C4-2B (cell line): ENCODE data around the gene ADGRD1.

Source experiments
- H3K27ac ChIP-seq: fragments of 450-650 bp; 2 replicates; pipeline ENCODE4 v1.5.1; 2017
- CTCF ChIP-seq: fragments of 450-650 bp; conservative IDR thresholded peaks from 2 replicates; pipeline ENCODE4 v1.5.1; 2017; ENCODE audit warnings: mild to moderate bottlenecking
- ZFX ChIP-seq: fragments of 450-650 bp; IDR thresholded peaks from 2 replicates; pipeline ENCODE4 v1.6.1; 2017

ADGRD1 gene

GRCh38 chr12:131009595-131010395 is 56.1 kb downstream of the ADGRD1 start:
- TF ChIP-seq ZFX (no peak), CTCF (no peak)
- no peak overlapping the region for H3K27ac ChIP-seq

GRCh38 chr12:131010396-131011131 is 56.9 kb downstream of the ADGRD1 start:
- TF ChIP-seq CTCF (no peak), ZFX (no peak)
- no peak overlapping the region for H3K27ac ChIP-seq

GRCh38 chr12:131011165-131012079 is 57.7 kb downstream of the ADGRD1 start:
- TF ChIP-seq CTCF (no peak), ZFX (no peak)
- no peak overlapping the region for H3K27ac ChIP-seq

GRCh38 chr12:131012279-131013069 is 58.8 kb downstream of the ADGRD1 start:
- TF ChIP-seq ZFX (no peak), CTCF (no peak)
- no peak overlapping the region for H3K27ac ChIP-seq

- no peak overlapping the region for H3K27ac ChIP-seq
- no peak for TF ChIP-seq CTCF
- no peak for TF ChIP-seq ZFX
Measured at GRCh38 chr12:131013118-131013517, 59.4 kb downstream of the ADGRD1 start.

GRCh38 chr12:131014343-131014742 is 60.6 kb downstream of the ADGRD1 start:
- no peak for TF ChIP-seq CTCF
- TF ChIP-seq ZFX, result no peak
- H3K27ac ChIP-seq, result no peak overlapping the region
